ENCODE results near the gene PBX4. TPM values are rescaled to one million over a fixed set of nuclear protein-coding genes. Genes with fewer than 3 reads are reported as not detected.
A peak's percentile ranks its signal among the peaks of the same experiment; 100 is the strongest.
"Not testable (repeated sequence)": the region's sequence is repeated elsewhere in the genome, so short reads cannot be mapped to it uniquely, and the experiment has no call there.

Gene PBX4
- total RNA-seq, 1 experiment from 2014 or later: 0.34 TPM

DNA sequence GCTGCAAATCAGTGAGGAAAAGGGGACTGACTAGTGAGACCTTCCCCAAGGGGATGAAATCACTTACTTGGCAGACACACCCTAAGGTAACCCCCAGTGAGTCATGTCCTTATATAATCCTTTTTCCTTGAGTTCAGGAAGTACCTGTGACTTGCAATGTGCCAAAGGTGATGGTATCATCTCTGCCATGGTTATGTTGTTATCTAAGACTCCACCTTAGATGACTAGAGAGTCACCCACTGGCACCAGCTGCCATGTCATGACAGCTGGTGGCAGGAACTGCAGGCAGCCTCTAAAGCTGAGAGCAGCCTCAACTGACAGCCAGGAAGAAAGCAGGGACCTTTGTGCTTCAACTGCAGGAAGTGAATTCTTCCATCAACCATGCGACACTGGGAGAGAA, 12.5 kb downstream of the PBX4 start:
- in situ Hi-C loops (cut with HindIII; ENCODE audit: low pct_unique_long_range_greater_than_20kb, low sequenced_read_pairs): no loop called here
- no peak for DNase-seq (ENCODE audit: low read depth, low spot score)

DNA sequence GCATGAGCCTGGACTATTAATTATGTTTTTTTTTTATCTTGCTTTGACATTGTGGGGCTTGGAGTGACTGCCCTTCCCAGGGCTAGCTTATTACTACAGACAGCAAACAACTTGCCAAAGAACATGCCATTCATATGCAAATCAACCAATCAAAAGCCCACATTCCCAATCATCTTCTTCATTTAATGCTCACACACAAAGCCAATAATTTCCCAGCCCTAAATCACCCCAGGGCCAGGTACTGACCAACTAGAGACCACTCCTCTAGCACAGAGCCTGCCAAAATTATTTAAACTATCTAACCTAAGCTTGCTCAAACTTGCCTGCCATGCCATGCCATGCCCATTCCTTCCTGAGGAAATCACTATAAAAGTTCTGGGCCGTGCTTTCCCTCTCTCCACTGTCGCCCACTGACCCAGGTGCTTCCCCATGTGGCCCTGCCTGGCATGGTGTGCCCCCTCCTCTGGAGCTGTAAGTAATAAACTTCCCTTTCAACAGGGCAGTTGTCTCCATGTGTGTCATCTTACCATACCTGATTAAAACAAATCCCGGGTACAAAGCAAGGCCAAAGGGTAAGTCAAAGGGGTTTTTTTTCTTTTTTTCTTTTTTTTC, 15.7 kb downstream of the PBX4 start:
- in situ Hi-C loops (cut with HindIII; ENCODE audit: low pct_unique_long_range_greater_than_20kb, low sequenced_read_pairs): no loop called here
- no peak for DNase-seq (ENCODE audit: low read depth, low spot score)

DNA sequence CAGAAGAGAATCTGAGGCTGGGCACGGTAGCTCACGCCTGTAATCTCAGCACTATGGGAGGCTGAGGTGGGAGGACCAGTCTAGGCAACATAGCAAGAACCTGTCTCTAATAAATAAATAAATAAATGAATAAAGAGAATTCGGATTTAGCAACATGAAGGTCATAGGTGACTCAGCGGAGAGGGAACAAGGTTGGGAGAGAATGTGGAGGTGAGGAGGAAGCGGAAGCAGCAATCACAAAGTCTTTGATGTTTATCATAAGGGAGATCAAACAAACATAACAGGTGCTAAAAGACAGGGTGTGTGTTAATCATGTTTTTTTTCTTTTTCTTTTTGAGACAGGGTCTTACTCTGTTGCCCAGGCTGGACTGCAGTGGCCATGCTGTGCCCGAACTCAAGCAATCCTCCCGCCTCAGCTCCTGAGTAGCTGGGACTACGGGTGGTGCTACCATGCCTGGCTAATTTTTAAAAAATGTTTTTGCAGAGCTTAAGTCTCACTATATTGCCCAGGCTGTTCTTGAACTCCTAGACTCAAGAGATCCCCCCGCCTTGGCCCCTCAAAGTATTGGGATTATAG, 16.3 kb downstream of the PBX4 start:
- in situ Hi-C loops (cut with HindIII; ENCODE audit: low pct_unique_long_range_greater_than_20kb, low sequenced_read_pairs): no loop called here
- DNase-seq (ENCODE audit: low read depth, low spot score): no peak

DNA sequence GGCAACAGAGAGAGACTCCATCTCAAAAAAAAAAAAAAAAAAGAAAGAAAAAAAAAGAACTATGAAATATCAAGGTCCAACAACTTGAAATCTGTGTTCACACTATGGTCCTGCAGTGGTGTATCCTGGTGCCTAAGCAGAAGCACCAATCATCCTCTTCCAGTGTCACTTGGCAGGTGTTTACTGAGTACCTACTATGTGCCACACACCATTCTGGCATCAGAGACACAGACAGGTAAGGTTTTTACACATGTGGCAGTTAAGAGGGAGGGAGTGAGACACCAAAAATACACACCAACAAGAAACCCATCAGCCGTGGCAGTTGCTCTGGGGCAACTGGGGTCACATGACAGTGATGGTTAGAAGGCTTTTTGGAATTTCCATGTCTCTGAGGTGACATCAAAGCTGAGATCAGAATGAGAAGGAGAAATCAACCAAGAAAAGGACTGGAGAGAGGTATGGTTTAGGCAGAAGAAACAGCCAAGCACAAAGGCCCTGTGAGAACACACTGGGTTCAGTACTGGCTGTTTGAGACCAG, 17.6 kb downstream of the PBX4 start:
- no peak for DNase-seq (ENCODE audit: low read depth, low spot score)
- in situ Hi-C loops (cut with HindIII; ENCODE audit: low pct_unique_long_range_greater_than_20kb, low sequenced_read_pairs): no loop called here

DNA sequence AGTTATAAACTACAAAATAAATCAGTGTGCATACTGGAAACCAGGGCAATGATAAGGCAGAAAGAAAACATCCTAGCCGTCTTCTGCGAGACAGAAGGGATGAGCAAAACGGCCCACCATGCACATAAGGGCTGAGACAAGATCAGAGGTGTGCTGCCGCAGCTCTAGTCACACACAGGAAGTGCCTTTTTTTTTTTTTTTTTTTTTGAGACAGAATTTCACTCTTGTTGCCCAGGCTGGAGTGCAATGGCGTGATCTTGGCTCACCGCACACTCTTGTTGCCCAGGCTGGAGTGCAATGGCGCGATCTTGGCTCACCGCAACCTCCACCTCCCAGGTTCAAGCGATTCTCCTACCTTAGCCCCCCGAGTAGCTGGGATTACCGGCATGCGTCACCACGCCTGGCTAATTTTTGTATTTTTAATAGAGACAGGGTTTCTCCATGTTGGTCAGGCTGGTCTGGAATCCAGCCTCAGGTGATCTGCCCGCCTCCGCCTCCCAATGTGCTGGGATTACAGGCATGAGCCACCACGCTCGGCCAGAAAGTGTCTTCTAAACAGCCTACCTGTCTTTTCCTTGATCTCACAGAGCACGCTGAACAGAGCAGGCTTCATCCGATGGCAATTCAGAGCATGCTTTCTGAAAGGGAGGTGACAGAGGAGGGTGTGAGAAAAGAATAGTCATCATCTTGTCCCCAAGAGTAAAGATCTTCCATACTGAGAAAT, 19.6 kb downstream of the PBX4 start:
- in situ Hi-C loops (cut with HindIII; ENCODE audit: low pct_unique_long_range_greater_than_20kb, low sequenced_read_pairs); DNase-seq (ENCODE audit: low read depth, low spot score): not testable (repeated sequence)

DNA sequence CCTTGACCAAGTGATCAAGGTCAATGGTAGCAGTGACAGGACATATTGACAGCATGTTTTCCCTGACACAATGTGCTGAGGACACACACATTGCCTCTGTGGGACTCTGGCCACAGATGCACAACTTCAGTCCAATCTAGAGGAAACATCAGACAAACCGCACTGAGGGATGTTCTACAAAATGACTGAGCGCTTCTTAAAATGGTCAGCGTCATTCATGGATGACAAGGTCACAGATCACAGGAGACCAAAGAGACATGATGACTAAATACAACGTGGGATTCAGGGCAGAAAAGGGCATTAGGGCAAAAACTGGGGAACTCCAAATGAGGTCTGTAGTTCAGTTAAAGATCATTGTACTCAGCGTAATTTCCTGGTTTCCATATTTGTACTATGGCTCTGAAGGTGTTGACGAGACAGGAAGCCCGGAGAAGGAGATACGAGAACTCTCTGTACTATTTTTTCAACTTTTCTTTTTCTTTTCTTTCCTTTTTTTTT, 20.6 kb downstream of the PBX4 start:
- in situ Hi-C loops (cut with HindIII; ENCODE audit: low pct_unique_long_range_greater_than_20kb, low sequenced_read_pairs): no loop called here
- no peak for DNase-seq (ENCODE audit: low read depth, low spot score)

DNA sequence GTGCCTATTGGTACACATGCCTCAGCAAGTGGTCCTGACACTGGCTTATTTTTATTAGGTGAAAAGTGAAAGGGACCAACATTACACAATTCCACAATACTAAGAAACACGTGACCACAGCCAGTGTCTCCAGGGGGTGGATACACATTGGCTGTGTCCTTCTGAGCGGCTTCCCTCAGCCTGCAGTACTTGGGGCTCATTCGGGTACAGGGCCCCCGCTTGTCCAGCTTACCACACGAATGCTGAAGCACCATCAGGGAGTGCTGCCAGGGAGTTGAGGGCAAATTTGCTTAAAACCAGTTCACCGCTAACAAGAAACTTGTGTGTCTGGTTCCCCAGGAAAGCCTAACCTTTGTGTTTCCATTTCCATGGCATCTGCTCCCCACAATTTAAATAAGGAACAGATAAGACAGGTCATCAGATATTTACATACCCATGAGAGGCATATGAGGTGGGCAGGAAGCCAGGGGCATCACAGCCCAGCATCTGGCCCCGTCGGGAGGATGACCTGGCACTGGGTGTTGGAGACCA, 23.3 kb downstream of the PBX4 start:
- DNase-seq (ENCODE audit: low read depth, low spot score): peak; percentile 3
- in situ Hi-C loops (cut with HindIII; ENCODE audit: low pct_unique_long_range_greater_than_20kb, low sequenced_read_pairs): no loop called here

DNA sequence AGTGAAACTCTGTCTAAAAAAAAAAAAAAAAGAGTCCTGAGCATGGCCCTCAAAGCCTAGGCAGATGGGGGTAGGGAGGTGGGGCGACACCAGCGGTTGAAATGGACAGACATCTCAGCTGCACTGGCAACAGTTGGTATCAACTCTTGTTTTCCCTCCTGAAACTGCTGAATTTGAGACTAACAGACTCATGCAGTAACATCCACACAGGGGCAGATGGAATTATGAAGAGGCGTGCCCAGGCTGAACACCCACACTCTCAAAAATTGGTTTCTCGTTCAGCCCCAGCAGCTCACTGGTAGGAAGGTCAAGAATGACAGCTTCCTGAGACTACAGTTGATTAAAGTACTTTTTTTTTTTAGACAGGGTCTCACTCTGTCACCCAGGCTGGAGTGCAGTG, 24.1 kb downstream of the PBX4 start:
- in situ Hi-C loops (cut with HindIII; ENCODE audit: low pct_unique_long_range_greater_than_20kb, low sequenced_read_pairs): no loop called here
- no peak for DNase-seq (ENCODE audit: low read depth, low spot score)

DNA sequence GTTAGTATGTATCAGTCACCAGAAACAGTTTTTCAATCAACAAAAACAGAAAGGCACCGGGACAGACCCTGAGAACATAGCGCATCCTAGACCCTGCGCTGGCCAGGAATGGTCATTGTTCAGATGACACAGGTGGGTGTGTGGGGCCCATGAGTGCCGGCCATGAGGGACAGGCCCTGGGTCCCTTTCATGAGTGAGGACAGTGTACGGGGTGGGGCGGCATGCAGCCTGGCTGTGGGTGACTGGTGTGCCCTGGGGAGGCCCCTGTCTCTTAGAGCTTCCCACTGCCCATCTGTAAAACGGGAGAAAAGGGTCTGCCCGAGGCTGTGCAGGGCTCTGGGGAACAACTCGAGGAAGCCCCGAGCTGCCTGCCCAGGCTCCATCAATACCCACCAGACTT, 25.8 kb downstream of the PBX4 start:
- in situ Hi-C loops (cut with HindIII; ENCODE audit: low pct_unique_long_range_greater_than_20kb, low sequenced_read_pairs): no loop called here

DNA sequence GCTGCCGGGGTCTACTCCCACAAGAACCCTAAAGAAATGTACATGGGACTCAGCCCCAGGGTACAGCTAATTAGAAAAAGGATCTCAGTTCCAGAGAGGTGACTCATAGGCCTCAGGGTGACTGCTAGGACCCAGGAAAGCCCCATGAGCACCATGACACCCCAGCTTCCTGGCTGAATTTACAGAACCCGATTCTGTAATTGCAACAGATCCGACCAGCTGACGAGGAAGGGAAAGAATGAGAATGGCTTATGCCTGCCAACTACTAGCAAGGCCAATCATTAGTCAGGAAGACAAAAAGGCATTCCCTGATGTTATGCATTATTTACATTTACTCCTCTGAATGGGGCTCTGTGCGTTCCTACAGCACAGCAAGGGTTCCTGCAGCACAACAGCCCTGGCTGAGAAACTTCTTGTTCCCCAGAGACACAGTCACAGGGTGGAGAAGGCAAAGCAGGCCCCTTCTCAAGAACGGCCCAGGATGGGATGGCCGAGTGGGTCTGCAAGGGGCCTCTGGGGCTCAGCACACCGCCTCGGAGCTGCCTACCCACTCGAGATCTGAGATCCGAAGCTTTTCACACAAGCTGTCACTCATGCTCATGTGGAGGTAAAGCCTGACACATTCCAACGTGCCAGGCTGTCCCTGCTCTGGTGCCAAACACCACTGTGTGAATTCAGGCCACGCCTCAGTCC, 27.2 kb downstream of the PBX4 start:
- in situ Hi-C loops (cut with HindIII; ENCODE audit: low pct_unique_long_range_greater_than_20kb, low sequenced_read_pairs): no loop called here
- DNase-seq (ENCODE audit: low read depth, low spot score): peak; percentile 88

More for the DNA sequence above, 25.8 kb downstream of the PBX4 start:
- DNase-seq (ENCODE audit: low read depth, low spot score): no peak

DNA sequence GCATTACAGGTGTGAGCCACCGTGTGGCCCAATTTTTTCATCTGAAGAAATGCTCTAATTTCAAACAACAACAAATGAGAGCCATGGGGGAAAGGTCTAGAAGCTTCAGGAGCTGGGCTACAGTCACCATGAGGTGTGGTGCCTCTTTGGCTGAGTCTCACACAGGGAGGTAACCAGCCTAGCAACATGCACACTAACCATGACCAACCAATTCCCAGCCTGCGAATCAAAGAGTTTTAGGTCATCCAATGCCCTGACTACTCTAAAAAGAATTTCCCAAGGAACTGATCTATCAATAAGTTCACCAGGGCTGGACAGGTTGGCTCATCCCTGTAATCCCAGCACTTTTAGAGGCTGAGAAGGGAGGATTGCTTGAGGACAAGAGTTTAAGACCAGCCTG, 29.9 kb downstream of the PBX4 start:
- no peak for DNase-seq (ENCODE audit: low read depth, low spot score)
- in situ Hi-C loops (cut with HindIII; ENCODE audit: low pct_unique_long_range_greater_than_20kb, low sequenced_read_pairs): no loop called here

DNA sequence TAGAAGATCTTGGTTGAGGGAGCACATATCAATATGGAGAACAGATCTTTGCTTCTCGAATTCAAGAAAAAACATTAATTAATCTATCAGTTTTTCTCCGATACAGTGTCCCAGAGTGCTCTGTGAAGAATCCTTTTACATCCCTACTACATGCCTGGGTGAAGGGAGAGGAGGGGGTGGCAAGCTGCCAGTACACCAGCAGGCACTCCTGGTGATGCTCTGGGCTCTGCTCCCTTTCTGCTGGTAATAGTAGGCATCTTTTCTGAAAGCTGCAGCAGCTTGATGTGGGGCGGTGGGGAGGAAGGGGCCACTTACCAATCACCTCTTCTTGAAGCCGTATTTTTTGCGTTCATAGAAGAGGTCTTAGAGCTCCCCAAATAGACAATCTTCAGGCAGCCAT, 30.7 kb downstream of the PBX4 start:
- in situ Hi-C loops (cut with HindIII; ENCODE audit: low pct_unique_long_range_greater_than_20kb, low sequenced_read_pairs): no loop called here

DNA sequence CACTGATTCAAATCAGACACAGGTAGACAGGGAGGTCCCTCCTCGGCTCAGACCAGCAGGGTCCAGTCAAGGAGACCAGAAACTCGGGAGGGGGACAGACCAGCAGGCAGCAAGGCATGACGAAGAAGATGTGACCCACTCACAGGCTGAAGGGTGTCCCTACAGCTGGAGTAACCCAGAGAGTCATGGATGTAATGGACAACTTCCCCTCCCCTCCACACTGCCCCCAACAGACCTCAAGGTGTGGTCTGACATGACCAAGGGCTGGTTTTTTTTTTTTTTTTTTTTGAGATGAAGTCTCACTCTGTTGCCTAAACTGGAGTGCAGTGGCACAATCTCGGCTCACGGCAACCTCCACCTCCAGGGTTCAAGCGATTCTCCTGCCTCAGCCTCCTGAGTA, 34.1 kb downstream of the PBX4 start:
- no peak for DNase-seq (ENCODE audit: low read depth, low spot score)
- in situ Hi-C loops (cut with HindIII; ENCODE audit: low pct_unique_long_range_greater_than_20kb, low sequenced_read_pairs): no loop called here

More for the DNA sequence above, 30.7 kb downstream of the PBX4 start:
- DNase-seq (ENCODE audit: low read depth, low spot score): no peak

DNA sequence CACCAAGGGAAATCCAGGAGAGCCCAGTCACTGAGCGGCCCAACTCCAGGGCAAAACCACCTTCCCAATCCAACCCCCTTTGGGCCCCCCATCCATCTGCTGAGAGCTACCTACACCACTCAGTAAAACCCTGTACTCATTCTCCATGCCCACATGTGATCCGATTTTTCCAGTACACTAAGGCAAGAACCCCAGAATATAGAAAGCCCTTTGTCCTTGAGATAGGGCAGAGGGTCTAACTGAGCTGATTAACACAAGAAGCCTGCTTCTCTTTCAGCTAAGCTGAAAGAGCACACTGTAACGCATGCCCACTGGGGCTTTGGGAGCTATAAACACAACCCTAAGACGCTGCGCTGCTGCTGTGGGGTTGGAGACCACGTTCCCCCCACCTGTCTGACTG, 36.0 kb downstream of the PBX4 start:
- in situ Hi-C loops (cut with HindIII; ENCODE audit: low pct_unique_long_range_greater_than_20kb, low sequenced_read_pairs): no loop called here
- DNase-seq (ENCODE audit: low read depth, low spot score): peak; percentile 51

DNA sequence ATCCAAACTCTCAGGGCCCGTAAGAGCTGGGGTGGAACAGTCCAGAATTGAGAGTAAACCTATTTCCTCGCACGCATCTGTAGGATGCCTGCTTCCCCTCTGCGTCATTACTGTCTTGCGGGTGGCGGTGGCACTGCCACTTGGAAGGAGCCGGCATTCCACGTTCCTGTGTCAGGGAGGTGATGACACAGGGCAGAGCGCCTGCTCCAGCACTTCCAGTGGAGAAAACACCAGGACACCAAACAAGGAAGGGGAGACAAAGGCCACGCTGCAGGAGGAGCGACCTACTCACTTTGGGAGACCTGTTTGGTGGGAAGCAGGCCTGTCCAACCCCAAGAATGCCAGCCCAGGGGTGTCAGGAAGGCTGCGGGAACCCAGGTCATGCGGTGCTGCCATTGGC, 37.1 kb downstream of the PBX4 start:
- no peak for DNase-seq (ENCODE audit: low read depth, low spot score)
- in situ Hi-C loops (cut with HindIII; ENCODE audit: low pct_unique_long_range_greater_than_20kb, low sequenced_read_pairs): no loop called here

DNA sequence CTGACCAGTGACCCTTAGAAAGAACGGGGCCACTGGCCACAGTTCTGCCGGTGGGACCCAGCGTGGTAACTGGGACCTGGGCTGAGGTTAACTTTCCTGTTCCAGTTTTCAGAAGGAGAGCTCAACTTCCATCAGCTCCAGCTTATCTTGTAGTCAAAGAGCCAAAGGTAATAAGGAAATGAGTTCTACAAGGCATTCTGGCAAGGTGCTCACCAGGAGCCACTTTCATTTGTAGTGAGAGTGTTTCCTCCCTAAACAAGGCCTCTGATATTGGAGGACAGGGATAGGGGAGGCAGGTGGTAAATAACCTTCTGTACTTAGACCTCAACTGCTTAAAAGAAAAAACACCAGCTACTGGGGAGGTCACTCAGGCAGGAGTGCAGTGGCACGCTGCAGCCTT, 38.1 kb downstream of the PBX4 start:
- in situ Hi-C loops (cut with HindIII; ENCODE audit: low pct_unique_long_range_greater_than_20kb, low sequenced_read_pairs): no loop called here
- DNase-seq (ENCODE audit: low read depth, low spot score): no peak

DNA sequence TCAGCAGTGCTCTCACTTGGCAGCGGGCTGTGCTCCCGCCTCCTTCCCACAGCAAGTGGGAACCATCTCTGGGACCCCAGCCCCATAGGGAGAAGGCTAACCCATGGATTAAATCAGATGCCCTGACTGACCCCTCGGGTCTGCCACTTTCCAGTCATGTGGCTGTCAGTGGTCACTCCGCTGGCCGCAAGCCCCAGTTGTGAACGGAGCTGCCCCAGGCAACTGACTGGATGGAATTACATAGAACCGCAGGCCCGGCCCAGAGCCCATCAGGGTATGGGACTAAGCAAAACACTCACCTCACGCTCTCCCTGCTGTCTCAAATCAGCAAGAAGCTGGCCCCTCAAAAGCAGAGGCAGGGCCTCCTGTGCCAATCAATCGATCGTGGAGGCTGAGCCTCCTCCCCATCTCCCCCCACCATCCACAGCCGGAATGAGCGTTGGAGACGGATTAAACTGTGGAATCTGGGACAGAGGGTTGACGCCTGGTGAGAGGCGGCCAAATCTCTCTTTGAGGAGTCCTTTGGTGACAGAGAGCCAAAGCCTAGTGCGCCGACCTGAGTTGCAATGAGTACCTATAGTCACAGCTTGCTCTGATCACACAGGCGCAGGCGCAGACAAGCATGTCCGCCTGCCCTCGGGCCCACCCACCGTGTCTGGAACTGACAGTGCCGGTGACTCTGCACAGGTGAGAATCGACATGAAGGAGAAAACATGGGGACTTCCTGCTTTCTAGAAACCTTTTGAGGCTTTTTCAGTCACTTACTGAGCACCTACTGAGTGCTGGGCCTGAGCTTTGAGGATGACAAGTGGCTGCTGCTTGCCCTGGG, 38.7 kb downstream of the PBX4 start:
- in situ Hi-C loops (cut with HindIII; ENCODE audit: low pct_unique_long_range_greater_than_20kb, low sequenced_read_pairs): no loop called here
- DNase-seq (ENCODE audit: low read depth, low spot score): no peak

Data from SK-MEL-5 (cell line).